A549 (cell line): ENCODE data around the gene TMEM44. TPM values are rescaled to one million over a fixed set of nuclear protein-coding genes. Genes with fewer than 3 reads are reported as not detected.

Experiments used
- ATAC-seq, 2 experiments: fragments of 200-7000 bp in 1 of 2; fragments of >200 bp in 1 of 2; cut with Nextera tagmentation in 1 of 2; cut with Tn5 transposase in 1 of 2; 3 replicates each; pipeline versions ENCODE4 v1.8.0 to v1.9.1; 2018 to 2020; ENCODE audit warnings: mild to moderate bottlenecking in 1 of 2, moderate library complexity in 1 of 2
- CTCF ChIA-PET: fragments of 300-600 bp; sonication (Branson Sonifier 250); formaldehyde crosslinking; extraction: SDS; loops from one replicate; lab custom pipeline; 2021; ENCODE audit warnings: antibody characterized with exemption, inconsistent platforms; lab: Yijun Ruan, JAX
- POLR2A ChIA-PET: fragments of 350-600 bp; formaldehyde crosslinking; extraction: SDS; loops from one replicate; lab custom pipeline; 2021; ENCODE audit warnings: antibody characterized with exemption, inconsistent platforms; lab: Yijun Ruan, JAX
- DNase-seq, 2 experiments: peaks; one replicate each; pipeline versions ENCODE4 v3.0.0 to v3.0.0-alpha.2; 2011 to 2016; ENCODE audit warnings: low read depth in 1 of 2, low spot score in 1 of 2
- FAIRE-seq: peaks from 2 replicates; lab custom pipeline; 2011; peaks lifted over from hg19 to GRCh38; lab: Jason Lieb, UNC
- H3K27ac ChIP-seq, 2 experiments: fragments of >200 bp; sonication (Bioruptor Twin); formaldehyde crosslinking; 3 replicates each; pipeline ENCODE4 v1.5.1; 2016 to 2017
- H3K4me1 ChIP-seq: fragments of >200 bp; sonication (Bioruptor Twin); formaldehyde crosslinking; 3 replicates; pipeline ENCODE4 v1.6.1; 2016
- H3K4me2 ChIP-seq: fragments of >200 bp; sonication (Bioruptor Twin); formaldehyde crosslinking; 3 replicates; pipeline ENCODE4 v1.6.1; 2016
- H3K4me3 ChIP-seq: fragments of >200 bp; sonication (Bioruptor Twin); formaldehyde crosslinking; 3 replicates; pipeline ENCODE4 v1.5.1; 2016
- H3K9me3 ChIP-seq: fragments of >200 bp; sonication (Bioruptor Twin); formaldehyde crosslinking; 3 replicates; pipeline ENCODE4 v1.6.1; 2016
- BHLHE40 ChIP-seq: IDR thresholded peaks from 2 replicates; pipeline ENCODE4 v1.6.1; 2012; ENCODE audit warnings: low read depth, low read length, inconsistent platforms
- CBX8 ChIP-seq: fragments of 200-600 bp; sonication (generic); IDR thresholded peaks from 2 replicates; pipeline ENCODE4 v1.6.1; 2016
- CEBPB ChIP-seq, 2 experiments: fragments of >200 bp in 1 of 2; sonication (Bioruptor Twin) in 1 of 2; formaldehyde crosslinking in 1 of 2; IDR thresholded peaks; 2 replicates each; pipeline ENCODE4 v1.6.1; 2012 to 2016
- CHD2 ChIP-seq: fragments of 150-350 bp; IDR thresholded peaks from 2 replicates; pipeline ENCODE4 v1.6.1; 2014; ENCODE audit warnings: low read length; ENCODE audit not compliant: partially characterized antibody
- CTCF ChIP-seq: fragments of >200 bp; sonication (Bioruptor Twin); formaldehyde crosslinking; IDR thresholded peaks from 3 replicates; pipeline ENCODE4 v1.5.1; 2016
- EHMT2 ChIP-seq: fragments of 200-600 bp; sonication (generic); IDR thresholded peaks from 2 replicates; pipeline ENCODE4 v1.6.1; 2016; ENCODE audit warnings: antibody characterized with exemption, low read depth, mild to moderate bottlenecking, moderate library complexity
- EP300 ChIP-seq, 2 experiments: fragments of >200 bp; sonication (Bioruptor Twin); formaldehyde crosslinking; IDR thresholded peaks; 2 replicates in 1 of 2; 3 replicates in 1 of 2; pipeline ENCODE4 v1.6.1; 2016 to 2017
- ESRRA ChIP-seq: fragments of 150-350 bp; IDR thresholded peaks from 2 replicates; pipeline ENCODE4 v1.6.1; 2014; ENCODE audit warnings: mild to moderate bottlenecking, low read length, borderline replicate concordance
- HOXA7 ChIP-seq: fragments of 250-450 bp; sonication (Bioruptor Pico); IDR thresholded peaks from 2 replicates; pipeline ENCODE4 v1.5.0; 2020; ENCODE audit warnings: mild to moderate bottlenecking, moderate library complexity
- HOXB5 ChIP-seq: fragments of 250-450 bp; sonication (Bioruptor Pico); IDR thresholded peaks from 2 replicates; pipeline ENCODE4 v1.5.0; 2020; ENCODE audit warnings: mild to moderate bottlenecking, moderate library complexity
- MAX ChIP-seq: IDR thresholded peaks from 2 replicates; pipeline ENCODE4 v1.6.1; 2012
- POLR2A ChIP-seq: IDR thresholded peaks from 2 replicates; pipeline ENCODE4 v1.6.1; 2012; ENCODE audit warnings: mild to moderate bottlenecking, low read length
- RCOR1 ChIP-seq: fragments of 150-350 bp; IDR thresholded peaks from 2 replicates; pipeline ENCODE4 v1.6.1; 2014; ENCODE audit warnings: antibody characterized with exemption, low read length, low read depth
- RNF2 ChIP-seq: fragments of 200-600 bp; sonication (generic); IDR thresholded peaks from 2 replicates; pipeline ENCODE4 v1.6.1; 2016; ENCODE audit warnings: low read depth, mild to moderate bottlenecking, antibody characterized with exemption, moderate library complexity, borderline replicate concordance
- SREBF2 ChIP-seq: fragments of 450-650 bp; IDR thresholded peaks from 2 replicates; pipeline ENCODE4 v1.6.1; 2014; ENCODE audit warnings: mild to moderate bottlenecking, moderate library complexity
- ZC3H11A ChIP-seq: fragments of 450-650 bp; IDR thresholded peaks from 2 replicates; pipeline ENCODE4 v1.6.1; 2014; ENCODE audit warnings: antibody characterized with exemption, mild to moderate bottlenecking
- ZFP36 ChIP-seq: fragments of 450-650 bp; IDR thresholded peaks from 2 replicates; pipeline ENCODE4 v1.6.1; 2014; ENCODE audit warnings: borderline replicate concordance; ENCODE audit not compliant: partially characterized antibody
- WGBS: methylation state at CpG from one replicate; pipeline ENCODE4 v1.1.6; 2017; ENCODE audit errors: missing lambda C conversion rate; 5-methylcytosine and 5-hydroxymethylcytosine counted together
- polyA plus RNA-seq, 4 experiments: library from polyadenylated mRNA; depleted of rRNA in 3 of 4; stranded (reverse); fragments of >200 nt; fragmentation: RNase III in 1 of 4; extraction: RNeasy Plus Mini Kit Qiagen cat#74134 plus additional on column Dnase treatment in 1 of 4; gene quantifications; 2 replicates in 3 of 4; 3 replicates in 1 of 4; pipeline ENCODE4 v1.2.3, GENCODE V29; 2011 to 2017
- TF ChIP-seq, protein P1 (sequence below): fragments of 450-650 bp; IDR thresholded peaks from 2 replicates; pipeline ENCODE4 v1.6.1; 2014; ENCODE audit warnings: antibody characterized with exemption
- TF ChIP-seq, protein P2 (sequence below): fragments of >200 bp; sonication (Bioruptor Twin); formaldehyde crosslinking; IDR thresholded peaks from 2 replicates; pipeline ENCODE4 v1.6.1; 2016
- TF ChIP-seq, protein P3 (sequence below): IDR thresholded peaks from 2 replicates; pipeline ENCODE4 v1.6.1; 2012; ENCODE audit warnings: low read depth, borderline replicate concordance

TMEM44 gene
- polyA plus RNA-seq, 2 of the 4 experiments (the other 2 are of a cell fraction) = 16.0 to 17.0 TPM

DNA sequence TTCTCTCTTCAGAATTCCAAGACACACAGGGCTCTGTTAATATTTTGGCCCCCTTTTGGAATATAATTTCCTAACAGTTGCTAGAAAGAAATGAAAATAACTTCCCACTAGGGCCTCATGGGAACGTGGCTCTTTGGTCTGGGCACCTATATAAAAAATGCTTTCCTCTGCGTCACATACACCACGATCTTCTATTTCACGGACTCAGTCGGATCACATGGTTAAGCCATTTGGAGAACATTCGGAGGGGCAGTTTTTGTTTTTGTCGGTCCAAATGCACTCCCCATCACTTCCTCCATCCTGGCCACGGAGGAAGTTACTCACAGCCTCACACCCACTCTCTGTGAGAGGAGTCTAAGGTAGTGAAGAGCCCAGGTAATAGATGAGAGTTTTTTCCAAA, 21.0 kb downstream of the TMEM44 start:
- no peak overlapping the region for H3K27ac ChIP-seq
- no peak for FAIRE-seq
- CTCF ChIA-PET = interaction anchor here (1.0 kb wide), 1 partner anchor 21 kb away, joined by 3 read pairs; the partner anchor contains the start of gene TMEM44
- no peaks in the 10 kb centered on the region for H3K9me3 ChIP-seq
- H3K4me2 ChIP-seq = no peak overlapping the region
- H3K4me3 ChIP-seq = no peak overlapping the region
- 89% methylated on average over 8 of the region's 8 CpGs for WGBS
- TF ChIP-seq, protein P1, sequence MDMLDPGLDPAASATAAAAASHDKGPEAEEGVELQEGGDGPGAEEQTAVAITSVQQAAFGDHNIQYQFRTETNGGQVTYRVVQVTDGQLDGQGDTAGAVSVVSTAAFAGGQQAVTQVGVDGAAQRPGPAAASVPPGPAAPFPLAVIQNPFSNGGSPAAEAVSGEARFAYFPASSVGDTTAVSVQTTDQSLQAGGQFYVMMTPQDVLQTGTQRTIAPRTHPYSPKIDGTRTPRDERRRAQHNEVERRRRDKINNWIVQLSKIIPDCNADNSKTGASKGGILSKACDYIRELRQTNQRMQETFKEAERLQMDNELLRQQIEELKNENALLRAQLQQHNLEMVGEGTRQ = no peak
- TF ChIP-seq EP300 (IDR thresholded peaks at IDR 0.05) (no peak), EHMT2 (no peak), MAX (no peak), HOXA7 (CRISPR knock-in tag) (no peak), CHD2 (no peak), ESRRA (no peak), HOXB5 (no peak), BHLHE40 (no peak)
- POLR2A ChIA-PET = no interaction called here
- ATAC-seq = no peak
- DNase-seq = no peak
- H3K4me1 ChIP-seq = no peaks in the 10 kb centered on the region

- CTCF ChIA-PET = interaction anchor here (1.1 to 1.5 kb wide), 3 partner anchors 22 to 72 kb away, joined by 3 to 5 read pairs (median 4); partner anchors contain the start of gene TMEM44
- Histone ChIP-seq H3K9me3 (no peaks in the 10 kb centered on the region), H3K4me3 (no peak overlapping the region), H3K4me2 (no peak overlapping the region), H3K4me1 (no peaks in the 10 kb centered on the region), H3K27ac (no peak overlapping the region)
- POLR2A ChIA-PET = no interaction called here
- no peak for FAIRE-seq
- no peak for DNase-seq
- TF ChIP-seq ZFP36 = peak; percentile 88
- TF ChIP-seq RNF2 = no peak
- no peak for TF ChIP-seq CEBPB (IDR thresholded peaks at IDR 0.05)
- no peak for TF ChIP-seq RCOR1
- WGBS = 84% methylated on average over 3 of the region's 3 CpGs
- no peak for ATAC-seq
Measured at GRCh38 chr3:194610689-194611088, 22.5 kb downstream of the TMEM44 start.

DNA sequence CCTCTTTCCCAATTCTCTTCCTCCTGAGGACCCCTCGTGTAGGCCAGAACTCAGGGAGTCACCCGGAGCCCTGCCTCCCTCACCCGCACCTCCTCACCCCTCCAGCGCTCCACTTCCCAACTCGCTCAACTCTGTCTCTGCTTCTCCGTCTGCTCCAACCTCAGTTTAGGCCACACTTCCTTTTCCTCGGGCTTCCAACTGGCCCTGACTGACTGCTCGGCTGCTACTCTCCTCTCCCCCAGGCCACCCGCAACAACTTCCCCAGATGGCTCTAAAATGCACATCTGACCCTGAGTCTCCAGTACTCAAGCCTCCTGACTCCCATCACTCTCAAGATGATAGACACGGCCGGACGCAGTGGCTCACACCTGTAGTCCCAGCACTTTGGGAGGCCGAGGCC, 23.6 kb downstream of the TMEM44 start:
- H3K4me3 ChIP-seq = no peak overlapping the region
- CTCF ChIA-PET = interaction anchor here (1.1 to 1.5 kb wide), 2 partner anchors 24 to 73 kb away, joined by 4 to 5 read pairs; partner anchors contain the start of gene TMEM44
- POLR2A ChIA-PET = no interaction called here
- H3K9me3 ChIP-seq = no peaks in the 10 kb centered on the region
- no peak for DNase-seq
- FAIRE-seq = no peak
- no peak overlapping the region for H3K4me2 ChIP-seq
- no peak overlapping the region for H3K27ac ChIP-seq
- no peak for TF ChIP-seq POLR2A
- TF ChIP-seq CBX8 = no peak
- TF ChIP-seq SREBF2 = no peak
- TF ChIP-seq, protein P2, sequence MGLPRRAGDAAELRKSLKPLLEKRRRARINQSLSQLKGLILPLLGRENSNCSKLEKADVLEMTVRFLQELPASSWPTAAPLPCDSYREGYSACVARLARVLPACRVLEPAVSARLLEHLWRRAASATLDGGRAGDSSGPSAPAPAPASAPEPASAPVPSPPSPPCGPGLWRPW = no peak
- no peak for TF ChIP-seq CTCF
- TF ChIP-seq, protein P1 = no peak
- TF ChIP-seq, protein P3, sequence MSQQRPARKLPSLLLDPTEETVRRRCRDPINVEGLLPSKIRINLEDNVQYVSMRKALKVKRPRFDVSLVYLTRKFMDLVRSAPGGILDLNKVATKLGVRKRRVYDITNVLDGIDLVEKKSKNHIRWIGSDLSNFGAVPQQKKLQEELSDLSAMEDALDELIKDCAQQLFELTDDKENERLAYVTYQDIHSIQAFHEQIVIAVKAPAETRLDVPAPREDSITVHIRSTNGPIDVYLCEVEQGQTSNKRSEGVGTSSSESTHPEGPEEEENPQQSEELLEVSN = no peak
- TF ChIP-seq ZC3H11A = no peak
- WGBS = 97% methylated on average over 13 of the region's 13 CpGs
- H3K4me1 ChIP-seq = no peaks in the 10 kb centered on the region
- ATAC-seq = no peak; a peak in 1 of 6 replicates
